ENCODE data around the gene RNF180.

The RNF180 gene

DNA sequence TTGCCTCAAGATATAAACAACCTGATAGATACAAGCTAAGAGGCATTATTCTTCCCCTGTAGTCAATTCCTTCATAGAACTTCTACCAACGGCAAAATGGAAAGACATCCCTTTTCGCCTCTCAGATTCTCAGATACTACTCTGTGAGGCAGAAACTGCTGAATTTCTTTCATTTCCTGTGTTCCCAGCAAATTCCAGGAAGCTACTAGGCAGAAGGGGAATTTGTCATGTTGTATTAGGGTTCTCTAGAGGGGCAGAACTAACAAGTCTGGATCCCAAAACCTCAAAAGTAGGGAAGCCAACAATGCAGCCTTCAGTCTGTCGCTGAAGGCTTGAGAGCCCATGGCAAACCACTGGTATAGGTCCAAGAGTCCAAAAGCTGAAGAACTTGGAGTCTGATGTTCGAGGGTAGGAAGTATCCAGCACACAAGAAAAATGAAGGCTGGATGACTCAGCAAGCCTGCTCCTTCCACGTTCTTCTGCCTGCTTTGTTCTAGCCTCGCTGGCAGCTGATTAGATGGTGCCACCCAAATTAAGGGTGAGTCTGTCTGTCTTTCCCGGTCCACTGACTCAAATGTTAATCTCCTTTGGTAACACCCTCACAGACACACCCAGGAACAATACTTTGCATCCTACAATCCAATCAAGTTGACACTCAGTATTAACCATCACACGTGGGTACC is 15.2 kb downstream of the RNF180 start:
- no peak for TF ChIP-seq CTCF (IDR thresholded peaks at IDR 0.05; ENCODE audit: low read depth, low read length)
- DNase-seq (ENCODE audit: extremely low read depth, low read depth) = no peak

DNA sequence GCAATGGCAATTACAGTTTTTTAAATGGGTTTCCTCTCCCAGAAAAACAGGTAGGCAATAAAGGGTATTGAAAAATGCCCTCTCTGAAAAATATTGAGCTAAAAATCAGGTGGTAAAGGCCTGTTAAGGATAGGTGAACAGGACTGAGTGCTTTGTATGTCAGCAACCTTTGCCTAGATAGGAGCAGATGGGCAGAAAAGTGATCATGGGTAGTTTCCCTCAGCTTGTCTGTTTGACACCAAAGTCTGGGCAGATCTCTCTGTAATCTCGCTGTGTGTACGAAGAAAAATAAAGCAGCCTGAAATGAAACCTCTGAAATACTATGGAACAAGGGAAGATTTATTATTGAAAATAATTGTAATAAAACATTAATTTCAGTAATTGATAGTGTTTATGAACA is 15.8 kb downstream of the RNF180 start:
- DNase-seq (ENCODE audit: extremely low read depth, low read depth) = no peak
- TF ChIP-seq CTCF (IDR thresholded peaks at IDR 0.05; ENCODE audit: low read depth, low read length) = no peak

DNA sequence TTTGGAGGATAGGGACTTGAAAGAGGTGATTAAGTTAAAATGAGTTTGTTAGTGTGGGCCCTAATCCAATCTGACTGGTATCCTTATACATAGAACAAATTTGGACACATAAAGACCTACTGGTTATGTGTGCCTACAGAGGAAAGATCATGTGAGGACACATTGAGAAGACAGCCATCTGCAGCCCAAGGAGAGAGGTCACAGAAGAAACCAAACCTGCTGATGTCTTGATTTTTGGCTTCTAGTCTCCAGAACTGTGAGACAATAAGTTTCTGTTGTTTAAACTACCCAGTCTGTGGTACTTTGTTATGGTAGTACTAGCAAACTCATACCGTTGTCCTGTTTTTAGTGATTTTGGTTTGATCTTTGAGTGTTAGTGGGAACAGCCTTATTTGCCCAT is 18.3 kb downstream of the RNF180 start:
- no peak for TF ChIP-seq CTCF (IDR thresholded peaks at IDR 0.05; ENCODE audit: low read depth, low read length)

DNA sequence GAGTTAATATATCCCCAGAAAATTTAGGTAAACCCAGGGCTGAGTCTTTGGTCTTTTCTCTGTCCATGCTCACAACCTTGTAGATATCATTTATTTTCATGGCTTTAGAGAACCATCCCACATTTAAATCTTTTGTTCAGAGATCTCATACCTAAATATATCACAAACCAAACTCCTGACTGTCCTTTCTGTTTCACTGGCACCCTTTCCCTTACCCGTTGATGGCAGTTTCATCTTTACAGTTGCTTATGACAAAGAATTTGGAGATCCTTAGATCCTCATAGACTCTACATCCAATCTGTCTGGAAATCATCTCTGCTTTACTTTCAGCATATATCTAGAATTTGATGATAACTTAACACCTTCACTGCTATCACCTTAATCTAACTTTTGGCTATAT is 19.2 kb downstream of the RNF180 start:
- DNase-seq (ENCODE audit: extremely low read depth, low read depth) = no peak
- no peak for TF ChIP-seq CTCF (IDR thresholded peaks at IDR 0.05; ENCODE audit: low read depth, low read length)

More for the DNA sequence above, 18.3 kb downstream of the RNF180 start:
- no peak for DNase-seq (ENCODE audit: extremely low read depth, low read depth)

DNA sequence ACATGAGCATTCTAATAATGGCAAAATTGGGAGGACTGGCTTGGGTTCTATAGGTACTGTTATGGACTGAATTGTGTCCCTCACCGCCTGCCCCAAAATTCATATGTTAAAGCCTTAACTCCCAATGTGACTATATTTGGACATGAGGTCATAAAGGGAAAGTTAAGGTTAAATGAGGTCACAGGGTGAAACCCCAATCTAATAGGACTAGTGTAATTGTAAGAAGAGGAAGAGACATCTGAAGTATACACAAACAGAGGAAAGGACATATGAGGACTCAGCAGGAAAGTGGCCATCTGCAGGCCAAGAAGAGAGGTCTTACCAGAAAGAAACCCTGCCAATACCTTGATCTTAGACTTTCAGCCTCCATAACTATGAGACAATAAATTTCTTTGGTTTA is 23.1 kb downstream of the RNF180 start:
- DNase-seq (ENCODE audit: extremely low read depth, low read depth) = no peak
- no peak for TF ChIP-seq CTCF (IDR thresholded peaks at IDR 0.05; ENCODE audit: low read depth, low read length)

DNA sequence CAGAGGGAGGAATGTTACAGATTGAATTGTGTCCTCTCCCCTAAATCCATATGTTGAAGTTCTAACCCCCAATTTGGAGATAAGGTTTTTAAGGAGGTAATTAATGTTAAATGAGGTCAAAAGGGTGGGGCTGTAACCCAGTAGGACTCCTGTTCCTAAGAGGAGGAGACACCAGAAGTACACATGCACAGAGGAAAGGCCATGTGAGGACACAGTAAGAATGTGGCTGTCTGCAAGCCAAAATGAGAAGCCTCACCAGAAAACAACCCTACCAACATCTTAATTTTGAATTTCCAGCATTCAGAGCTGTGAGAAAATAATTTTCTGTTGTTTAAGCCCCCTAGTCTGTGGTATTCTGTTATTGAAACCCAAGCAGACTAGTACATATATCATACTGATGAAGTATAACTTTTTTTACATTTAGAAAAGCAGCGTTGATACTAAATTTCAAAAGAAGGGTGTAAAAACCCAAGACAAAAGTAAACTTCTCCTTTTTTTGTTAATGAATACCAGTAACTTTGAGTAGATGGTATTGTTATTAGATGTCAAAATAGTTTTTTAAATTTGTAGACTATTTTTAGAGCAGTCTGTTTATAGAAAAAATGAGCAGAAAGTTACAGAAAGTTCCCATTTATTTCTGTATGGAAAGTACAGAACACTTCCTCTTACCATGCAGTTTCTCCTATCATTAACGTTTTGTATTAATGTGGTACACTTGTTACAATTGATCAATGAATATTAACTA is 25.1 kb downstream of the RNF180 start:
- no peak for DNase-seq (ENCODE audit: extremely low read depth, low read depth)
- TF ChIP-seq CTCF (IDR thresholded peaks at IDR 0.05; ENCODE audit: low read depth, low read length) = no peak

- DNase-seq (ENCODE audit: extremely low read depth, low read depth) = no peak
- no peak for TF ChIP-seq CTCF (IDR thresholded peaks at IDR 0.05; ENCODE audit: low read depth, low read length)
Measured at GRCh38 chr5:64195981-64196380, 30.3 kb downstream of the RNF180 start.
